ENCODE data around the gene MYO3B. TPM values are rescaled to one million over a fixed set of nuclear protein-coding genes. Genes with fewer than 3 reads are reported as not detected.

The MYO3B gene
- total RNA-seq, 3 donors from 2014 or later (not counting 1 experiment from before 2014, with no cell fraction given) = 0.68 to 0.88 (median 0.75) TPM

DNA sequence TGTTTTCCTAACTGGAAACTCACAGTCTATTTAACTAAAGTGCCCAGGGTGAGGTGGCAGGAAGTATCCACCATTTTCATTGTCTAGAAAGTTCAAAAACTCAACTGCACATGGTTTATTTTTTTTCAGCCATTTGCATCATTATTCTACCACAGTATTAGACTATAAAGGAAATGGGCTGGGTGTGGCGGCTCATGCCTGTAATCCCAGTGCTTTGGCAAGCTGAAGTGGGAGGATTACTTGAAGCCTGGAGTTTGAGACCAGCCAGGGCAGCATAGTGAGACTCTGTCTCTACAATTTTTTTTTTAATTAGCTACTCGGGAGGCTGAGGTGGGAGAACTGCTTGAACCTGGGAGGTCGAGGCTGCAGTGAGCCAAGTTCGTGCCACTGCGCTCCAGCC, 213.8 kb downstream of the MYO3B start:
- Mint-ChIP-seq H3K36me3 (no peaks in the 10 kb centered on the region), H3K4me3 (no peak overlapping the region), H3K9me3 (no peaks in the 10 kb centered on the region), H3K4me1 (no peaks in the 10 kb centered on the region), H3K27ac (no peak overlapping the region), H3K27me3 (ENCODE audit: low read depth in 2 of 2) (peaks cover 19 to 45% of the 10 kb centered on the region in 2 donors)
- intact Hi-C loops (cut with micrococcal nuclease) = no loop called here
- no peaks in the 10 kb centered on the region for H3K36me3 ChIP-seq (ENCODE audit: control insufficient read depth, insufficient read depth, low read length)
- DNase-seq (no peak), ATAC-seq (no peak)
- no peaks in the 10 kb centered on the region for H3K4me1 ChIP-seq (ENCODE audit: control insufficient read depth, insufficient read depth, low read length)
- H3K27ac ChIP-seq (ENCODE audit: low read length) = no peak overlapping the region
- TF ChIP-seq, protein P1, sequence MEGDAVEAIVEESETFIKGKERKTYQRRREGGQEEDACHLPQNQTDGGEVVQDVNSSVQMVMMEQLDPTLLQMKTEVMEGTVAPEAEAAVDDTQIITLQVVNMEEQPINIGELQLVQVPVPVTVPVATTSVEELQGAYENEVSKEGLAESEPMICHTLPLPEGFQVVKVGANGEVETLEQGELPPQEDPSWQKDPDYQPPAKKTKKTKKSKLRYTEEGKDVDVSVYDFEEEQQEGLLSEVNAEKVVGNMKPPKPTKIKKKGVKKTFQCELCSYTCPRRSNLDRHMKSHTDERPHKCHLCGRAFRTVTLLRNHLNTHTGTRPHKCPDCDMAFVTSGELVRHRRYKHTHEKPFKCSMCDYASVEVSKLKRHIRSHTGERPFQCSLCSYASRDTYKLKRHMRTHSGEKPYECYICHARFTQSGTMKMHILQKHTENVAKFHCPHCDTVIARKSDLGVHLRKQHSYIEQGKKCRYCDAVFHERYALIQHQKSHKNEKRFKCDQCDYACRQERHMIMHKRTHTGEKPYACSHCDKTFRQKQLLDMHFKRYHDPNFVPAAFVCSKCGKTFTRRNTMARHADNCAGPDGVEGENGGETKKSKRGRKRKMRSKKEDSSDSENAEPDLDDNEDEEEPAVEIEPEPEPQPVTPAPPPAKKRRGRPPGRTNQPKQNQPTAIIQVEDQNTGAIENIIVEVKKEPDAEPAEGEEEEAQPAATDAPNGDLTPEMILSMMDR (IDR thresholded peaks at IDR 0.05) = no peak
- WGBS (ENCODE audit: insufficient coverage) = 97% methylated on average over 5 of the region's 5 CpGs
- H3K4me3 ChIP-seq (ENCODE audit: low read length) = no peak overlapping the region
- peaks cover 7% of the 10 kb centered on the region for H3K27me3 ChIP-seq (ENCODE audit: control insufficient read depth, insufficient read depth, low read length)
- no peaks in the 10 kb centered on the region for H3K9me3 ChIP-seq (ENCODE audit: control insufficient read depth, insufficient read depth, low read length)

DNA sequence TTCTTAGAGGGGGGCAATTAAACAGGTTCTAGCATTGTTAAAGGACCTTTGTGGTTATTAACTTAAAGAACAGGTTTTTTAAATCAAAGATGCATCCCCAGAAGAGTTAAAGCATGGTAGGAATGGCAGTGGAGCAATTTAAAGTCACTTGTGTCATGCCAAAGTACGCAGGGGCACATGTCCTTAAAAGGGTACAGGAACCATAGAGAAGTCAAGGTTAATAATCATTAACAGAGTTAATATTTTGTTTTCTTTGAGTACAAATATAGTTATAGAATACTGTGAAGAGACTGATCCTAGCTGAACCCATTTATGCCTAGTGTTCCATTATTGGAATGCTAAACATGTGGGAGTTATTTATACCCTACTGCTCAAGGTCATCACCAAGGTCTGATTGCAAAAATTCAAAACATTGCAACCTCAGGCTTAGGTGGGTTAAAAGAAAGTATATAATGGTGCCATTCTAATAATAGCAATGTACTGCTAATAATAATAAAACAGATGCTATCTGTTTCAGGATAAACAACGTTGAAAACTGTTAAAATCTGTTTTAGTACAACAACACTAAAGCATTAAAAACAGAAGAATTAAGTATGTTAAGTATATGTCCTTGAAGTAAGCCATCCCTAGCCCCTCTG, 216.0 kb downstream of the MYO3B start:
- Histone ChIP-seq H3K27ac (ENCODE audit: low read length) (no peak overlapping the region), H3K36me3 (ENCODE audit: control insufficient read depth, insufficient read depth, low read length) (no peaks in the 10 kb centered on the region), H3K27me3 (ENCODE audit: control insufficient read depth, insufficient read depth, low read length) (peaks cover 7% of the 10 kb centered on the region), H3K4me1 (ENCODE audit: control insufficient read depth, insufficient read depth, low read length) (no peaks in the 10 kb centered on the region), H3K9me3 (ENCODE audit: control insufficient read depth, insufficient read depth, low read length) (no peaks in the 10 kb centered on the region), H3K4me3 (ENCODE audit: low read length) (no peak overlapping the region)
- no peak for ATAC-seq
- Mint-ChIP-seq H3K27ac (no peak overlapping the region), H3K9me3 (no peaks in the 10 kb centered on the region), H3K4me3 (no peak overlapping the region), H3K4me1 (no peaks in the 10 kb centered on the region), H3K27me3 (ENCODE audit: low read depth in 2 of 2) (peaks cover 13 to 37% of the 10 kb centered on the region in 2 donors), H3K36me3 (no peaks in the 10 kb centered on the region)
- 67% methylated on average over 1 of the region's 2 CpGs for WGBS (ENCODE audit: insufficient coverage)
- TF ChIP-seq, protein P1 (IDR thresholded peaks at IDR 0.05) = no peak
- intact Hi-C loops (cut with micrococcal nuclease) = no loop called here
- no peak for DNase-seq

DNA sequence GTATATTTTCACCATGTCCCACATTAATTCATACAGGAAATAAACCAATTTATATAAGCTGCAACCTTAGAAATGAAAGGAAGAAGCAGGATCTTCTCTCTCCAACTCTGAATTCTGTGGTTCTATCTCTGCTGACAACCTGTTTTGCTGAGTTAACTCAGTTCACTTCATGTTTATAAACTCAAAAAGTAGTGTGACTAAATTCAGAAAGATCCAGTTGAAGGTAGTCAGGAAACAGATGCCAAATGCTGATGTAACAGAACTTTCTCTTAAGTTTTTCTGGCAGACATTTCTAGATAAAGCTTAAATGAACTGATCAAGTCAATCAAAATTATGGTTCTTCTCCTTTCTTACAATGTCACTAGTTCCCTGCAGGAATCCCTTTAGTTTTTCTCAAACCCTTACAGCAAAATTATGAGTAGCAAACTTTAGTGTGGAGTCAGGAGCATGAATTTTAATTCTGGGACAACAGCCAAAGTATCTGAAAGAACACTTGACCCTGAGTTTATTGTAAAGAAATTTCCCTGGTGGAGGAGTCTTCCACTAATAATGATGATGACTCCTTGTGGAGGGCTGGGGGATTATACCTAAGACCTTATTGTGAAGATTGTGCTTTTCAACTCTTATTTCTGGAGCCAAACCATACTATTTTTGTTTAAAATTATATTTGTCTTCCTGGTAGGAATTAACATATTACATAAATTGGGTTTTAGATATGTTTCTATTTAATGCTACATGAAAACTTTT, 216.9 kb downstream of the MYO3B start:
- H3K9me3 Mint-ChIP-seq = no peaks in the 10 kb centered on the region
- no peak overlapping the region for H3K27ac Mint-ChIP-seq
- peaks cover 17 to 41% of the 10 kb centered on the region in 2 donors for H3K27me3 Mint-ChIP-seq (ENCODE audit: low read depth in 2 of 2)
- Histone ChIP-seq H3K36me3 (ENCODE audit: control insufficient read depth, insufficient read depth, low read length) (no peaks in the 10 kb centered on the region), H3K4me1 (ENCODE audit: control insufficient read depth, insufficient read depth, low read length) (no peaks in the 10 kb centered on the region), H3K27me3 (ENCODE audit: control insufficient read depth, insufficient read depth, low read length) (peaks cover 7% of the 10 kb centered on the region), H3K27ac (ENCODE audit: low read length) (no peak overlapping the region), H3K4me3 (ENCODE audit: low read length) (no peak overlapping the region), H3K9me3 (ENCODE audit: control insufficient read depth, insufficient read depth, low read length) (no peaks in the 10 kb centered on the region)
- no peaks in the 10 kb centered on the region for H3K36me3 Mint-ChIP-seq
- intact Hi-C loops (cut with micrococcal nuclease) = no loop called here
- DNase-seq = no peak
- ATAC-seq = no peak
- no peaks in the 10 kb centered on the region for H3K4me1 Mint-ChIP-seq
- no peak overlapping the region for H3K4me3 Mint-ChIP-seq
- TF ChIP-seq, protein P1 (IDR thresholded peaks at IDR 0.05) = no peak
